HG03064 (cell line): ENCODE results near the gene TLK1.

Experiments used
- ATAC-seq: cut with Tn5 transposase; IDR thresholded peaks from one replicate; pipeline ENCODE4 v1.9.1; 2021; ENCODE audit warnings: low read depth; ENCODE audit not compliant: unreplicated experiment

Gene TLK1

DNA sequence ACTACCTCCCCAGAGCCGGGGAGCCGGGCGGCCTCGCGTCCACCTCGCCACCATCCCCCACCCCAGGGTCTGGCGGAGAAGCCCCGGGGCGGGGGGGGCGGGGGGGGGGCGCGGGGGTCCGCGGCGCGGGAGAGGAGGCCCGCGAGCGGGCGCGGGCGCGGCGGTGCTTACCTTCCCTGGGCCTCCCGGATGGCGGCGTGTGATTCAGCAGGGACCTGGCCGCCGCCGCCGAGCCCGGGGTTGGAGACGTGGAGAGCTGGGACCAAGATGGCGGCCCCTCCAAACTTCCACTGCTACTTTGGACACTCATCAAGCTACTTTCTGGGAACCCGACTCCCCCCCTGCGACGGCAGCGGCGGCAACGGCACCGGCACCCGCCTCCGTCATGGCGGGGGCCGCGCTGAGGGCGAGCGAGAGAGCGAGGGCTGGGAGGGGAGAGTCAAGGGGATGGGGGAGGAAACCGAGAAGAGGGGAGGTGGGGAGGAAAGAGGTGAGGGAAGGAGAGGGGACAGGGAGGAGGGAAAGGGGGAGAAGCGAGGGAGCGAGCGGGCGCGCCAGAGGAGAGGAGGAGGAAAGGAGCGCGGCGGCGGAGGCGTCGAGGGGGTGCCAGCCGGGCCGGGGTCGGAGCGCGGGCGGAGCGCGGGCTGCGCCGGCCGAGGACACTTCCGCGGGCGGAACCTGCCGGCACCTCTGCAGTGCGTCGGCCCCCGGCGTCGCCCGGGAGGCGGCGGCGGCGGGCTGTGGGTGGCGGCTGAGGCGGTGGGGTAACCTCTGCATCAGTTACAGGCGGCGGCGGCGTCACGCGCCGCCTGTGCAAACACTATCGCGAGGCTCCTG lies at the start of gene TLK1:
Gene TLK1, minus strand, starts transcription at position 775 of the 837 bp plus-strand sequence. Its CDS starts 465 bp downstream, at position 310.
- ATAC-seq, result peak; percentile 50

DNA sequence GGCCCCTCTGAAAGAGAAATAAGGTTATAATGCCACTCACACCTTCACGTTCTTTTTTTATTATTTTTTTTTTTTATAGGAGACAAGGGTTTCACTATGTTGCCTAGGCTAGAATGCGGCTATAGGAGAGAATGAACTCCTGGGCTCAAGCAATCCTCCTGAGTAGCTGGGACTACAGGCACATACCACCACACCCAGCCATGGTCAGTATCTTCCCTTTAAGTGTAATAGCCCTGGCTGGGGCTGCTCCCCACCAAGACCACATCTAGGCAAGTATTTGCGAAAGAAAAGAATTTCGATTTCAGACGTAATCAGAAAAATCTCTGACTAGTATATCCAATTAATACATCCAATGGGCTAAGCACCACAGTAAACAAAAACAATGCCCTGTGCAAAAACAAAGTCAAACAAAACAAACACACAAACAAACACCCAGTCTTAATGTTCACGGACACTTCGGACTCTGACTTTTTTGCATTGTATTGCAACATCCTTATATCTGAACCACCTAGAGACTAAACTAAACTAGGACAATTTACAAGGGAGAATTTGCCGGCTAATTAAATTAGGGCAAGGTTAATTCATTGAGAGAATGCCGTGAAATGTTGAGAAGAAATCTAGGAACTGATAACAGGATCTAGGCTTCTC lies 49.6 kb upstream of the TLK1 start:
- ATAC-seq, result no peak

- no peak for ATAC-seq
These were observed 48.0 kb upstream of the TLK1 start for GRCh38 chr2:171208657-171209056.

- no peak for ATAC-seq
These were observed 45.9 kb upstream of the TLK1 start for GRCh38 chr2:171206422-171207115.

- no peak for ATAC-seq
These were observed 44.9 kb upstream of the TLK1 start for GRCh38 chr2:171205551-171205950.

GRCh38 chr2:171201767-171202166 lies 41.1 kb upstream of the TLK1 start:
- no peak for ATAC-seq

GRCh38 chr2:171201271-171201670 lies 40.6 kb upstream of the TLK1 start:
- no peak for ATAC-seq

DNA sequence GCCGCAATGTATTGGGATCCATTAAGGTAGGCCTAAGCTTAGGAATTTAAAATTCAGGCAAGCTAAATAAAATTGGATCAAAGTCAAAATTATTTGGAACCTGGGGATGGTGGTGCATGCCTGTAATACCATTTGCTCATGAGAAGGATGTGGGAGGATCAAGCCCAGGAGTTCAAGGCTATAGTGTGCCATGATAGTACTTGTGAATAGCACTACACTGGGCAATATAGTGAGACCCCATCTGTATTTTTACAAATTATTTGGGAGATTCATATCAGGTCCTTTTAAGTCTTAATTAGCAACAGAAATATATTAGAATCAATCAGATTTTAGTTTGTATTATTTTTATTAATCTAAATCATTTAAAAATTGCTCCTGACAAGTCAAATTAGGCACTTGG lies 39.8 kb upstream of the TLK1 start:
- ATAC-seq, result no peak

- no peak for ATAC-seq
These were observed 30.3 kb upstream of the TLK1 start for GRCh38 chr2:171191021-171191420.

DNA sequence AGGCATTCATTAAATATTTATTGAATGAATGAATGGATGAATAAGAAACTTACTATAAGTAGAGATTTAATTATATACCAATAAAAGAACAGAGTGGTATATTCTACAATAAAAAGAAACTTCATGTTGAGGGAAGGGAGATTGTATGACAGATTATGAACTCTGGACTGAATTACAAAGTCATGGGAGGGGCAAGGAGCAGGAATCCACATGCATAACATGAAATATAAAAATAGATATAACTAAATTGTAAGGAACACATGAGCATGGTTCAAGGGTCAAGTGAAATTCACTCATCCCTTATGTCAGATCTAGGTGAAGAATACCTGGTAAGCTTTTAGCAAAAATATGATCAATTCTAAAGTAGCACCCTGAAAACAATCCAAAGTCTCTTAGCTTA lies 27.1 kb upstream of the TLK1 start:
- ATAC-seq, result no peak

DNA sequence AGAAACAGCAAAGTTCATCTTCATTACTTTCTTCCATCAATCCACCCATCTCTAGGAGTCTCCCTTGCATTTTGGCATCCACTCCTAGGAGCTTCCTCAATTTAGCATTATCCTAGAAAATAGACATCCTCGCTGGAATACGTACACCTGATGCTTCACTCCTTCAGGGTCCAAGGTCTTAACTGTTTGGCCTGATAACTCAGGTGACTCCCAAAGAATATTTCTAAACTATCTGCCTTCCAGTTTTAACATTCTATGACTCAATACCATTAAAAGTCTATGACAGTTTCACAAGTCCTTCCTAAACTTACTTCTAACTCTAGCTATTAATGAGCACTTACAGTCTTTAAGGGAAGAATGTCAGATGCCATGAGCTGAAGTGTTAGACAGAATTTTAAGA lies 26.5 kb upstream of the TLK1 start:
- no peak for ATAC-seq

- ATAC-seq, result no peak
These were observed 25.2 kb upstream of the TLK1 start for GRCh38 chr2:171185941-171186340.

DNA sequence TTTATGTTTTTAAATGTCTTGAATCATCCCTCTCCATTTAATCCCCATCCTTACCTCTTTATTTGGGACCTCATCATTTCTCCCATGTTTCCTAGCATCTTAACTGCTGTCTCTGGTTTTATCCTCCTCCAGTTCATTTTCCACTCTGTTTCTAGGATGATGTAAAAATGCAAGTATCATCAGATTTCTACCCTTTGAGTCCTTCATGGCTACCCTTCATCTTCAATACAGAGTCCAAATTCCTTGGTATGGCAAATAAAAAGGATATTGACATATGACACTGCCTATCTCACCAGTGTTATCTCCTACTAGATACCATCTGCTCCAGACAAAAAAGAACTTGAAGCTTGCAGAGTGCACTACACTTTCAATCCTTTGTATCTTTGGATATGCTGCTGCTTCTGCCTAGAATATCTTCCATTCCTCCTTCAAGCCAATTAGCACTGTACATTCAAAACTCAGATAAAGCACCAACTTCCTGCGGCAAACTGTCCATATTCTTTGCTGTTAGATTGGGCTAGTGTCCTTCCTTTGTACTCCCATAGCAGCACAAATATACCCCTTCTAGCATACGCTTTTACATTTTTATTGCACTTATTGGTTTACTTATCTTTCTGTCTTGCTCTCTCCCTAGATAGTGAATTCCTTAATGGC lies 24.6 kb upstream of the TLK1 start:
- no peak for ATAC-seq

GRCh38 chr2:171181064-171182049 lies 20.7 kb upstream of the TLK1 start:
- ATAC-seq, result no peak

GRCh38 chr2:171180229-171180930 lies 19.7 kb upstream of the TLK1 start:
- no peak for ATAC-seq

DNA sequence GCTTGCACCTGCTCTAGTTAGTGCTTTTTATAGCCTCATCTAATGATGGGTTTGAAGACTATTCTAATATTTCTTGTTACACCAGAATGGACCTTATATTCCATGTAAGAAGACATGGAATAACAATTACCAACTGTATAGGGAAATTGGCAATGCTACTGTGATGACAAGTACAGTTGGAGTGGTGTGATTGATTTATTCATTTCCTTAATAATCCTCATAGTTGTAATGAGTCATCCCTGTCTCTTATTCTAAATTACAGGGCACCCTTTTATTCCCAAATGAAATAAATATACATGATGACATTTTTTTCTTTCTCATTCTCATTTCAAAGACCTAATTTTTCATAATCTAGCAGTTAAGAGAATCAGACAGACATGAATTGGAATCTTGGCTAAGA lies 18.3 kb upstream of the TLK1 start:
- no peak for ATAC-seq

DNA sequence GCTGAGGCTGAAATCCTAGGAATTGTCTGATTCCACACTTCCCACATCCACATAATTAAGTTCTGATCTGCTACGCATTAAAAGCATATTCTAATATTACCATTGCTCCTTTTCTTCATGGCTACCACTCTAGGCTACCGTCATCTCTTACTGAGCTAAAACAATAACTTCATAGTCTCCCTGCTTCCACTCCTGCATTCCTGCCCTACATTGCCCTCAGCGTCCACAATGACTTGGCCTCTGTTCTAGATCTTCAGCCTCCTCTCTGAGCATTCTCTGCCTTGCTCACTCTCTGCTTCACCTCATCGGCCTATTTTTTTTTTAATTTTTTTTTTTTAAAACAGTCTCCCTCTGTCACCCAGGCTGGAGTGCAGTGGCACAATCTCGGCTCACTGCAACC lies 15.8 kb upstream of the TLK1 start:
- ATAC-seq, result no peak

DNA sequence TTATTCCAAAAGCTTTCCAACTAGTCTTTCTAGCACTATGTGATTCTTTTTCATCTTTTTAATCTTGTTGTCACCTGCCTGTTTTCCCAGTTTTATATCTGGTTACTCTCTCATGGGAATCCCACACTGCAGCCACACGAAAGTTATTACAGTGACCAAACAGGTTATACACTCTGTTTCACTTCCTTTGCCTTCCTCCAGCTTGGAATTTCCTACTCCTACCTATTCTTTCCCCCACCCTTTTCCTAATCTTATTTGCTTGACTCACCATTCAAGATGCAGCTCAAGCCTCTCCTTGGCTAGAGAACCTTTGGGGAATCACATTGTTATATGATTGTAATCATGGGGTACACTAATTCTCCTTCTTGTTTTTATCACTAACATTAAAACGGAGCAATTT lies 13.4 kb upstream of the TLK1 start:
- ATAC-seq, result no peak

DNA sequence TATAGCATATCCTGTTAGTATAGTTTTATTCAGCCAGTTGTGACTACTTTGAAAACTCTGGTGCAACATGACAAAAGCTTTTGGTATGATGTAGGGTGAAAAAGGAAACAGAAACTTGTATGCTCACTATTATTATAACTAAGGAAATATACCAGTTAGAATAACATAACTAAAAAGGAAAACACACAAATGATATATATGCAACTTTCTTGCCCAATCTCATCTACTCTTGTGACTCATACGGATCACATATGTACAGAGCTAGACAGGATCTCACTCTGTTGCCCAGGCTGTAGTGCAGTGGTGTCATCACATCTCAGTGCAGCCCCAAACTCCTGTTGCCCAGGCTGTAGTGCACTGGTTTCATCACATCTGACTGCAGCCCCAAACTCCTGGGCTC lies 12.4 kb upstream of the TLK1 start:
- no peak for ATAC-seq
